ENCODE results near the gene EHBP1L1.

The EHBP1L1 gene

GRCh38 chr11:65577756-65578109 is 1.9 kb downstream of the EHBP1L1 start:
- DNase-seq: no peak

- no peak for DNase-seq
These were observed 2.3 kb downstream of the EHBP1L1 start for GRCh38 chr11:65578134-65578533.

- DNase-seq: no peak
These were observed 2.8 kb downstream of the EHBP1L1 start for GRCh38 chr11:65578667-65579066.

GRCh38 chr11:65579291-65579690 is 3.4 kb downstream of the EHBP1L1 start:
- DNase-seq: no peak

- no peak for DNase-seq
These were observed 4.3 kb downstream of the EHBP1L1 start for GRCh38 chr11:65580031-65580692.

GRCh38 chr11:65580756-65581155 is 4.9 kb downstream of the EHBP1L1 start:
- no peak for DNase-seq

GRCh38 chr11:65581928-65582327 is 6.1 kb downstream of the EHBP1L1 start:
- DNase-seq: no peak

- no peak for DNase-seq
These were observed 7.7 kb downstream of the EHBP1L1 start for GRCh38 chr11:65583589-65583988.

GRCh38 chr11:65584106-65584505 is 8.3 kb downstream of the EHBP1L1 start:
- no peak for DNase-seq

- no peak for DNase-seq
These were observed 8.9 kb downstream of the EHBP1L1 start for GRCh38 chr11:65584723-65585171.

- peak in 1 of 3 experiments; percentile 16 for DNase-seq
These were observed 9.8 kb downstream of the EHBP1L1 start for GRCh38 chr11:65585396-65586246.

- no peak for DNase-seq
These were observed 10.4 kb downstream of the EHBP1L1 start for GRCh38 chr11:65586247-65586630.

- no peak for DNase-seq
These were observed 10.8 kb downstream of the EHBP1L1 start for GRCh38 chr11:65586676-65587075.

GRCh38 chr11:65588199-65589054 is 12.6 kb downstream of the EHBP1L1 start:
- DNase-seq: peak in 1 of 3 experiments; percentile 25

GRCh38 chr11:65589444-65590239 is 13.8 kb downstream of the EHBP1L1 start:
- no peak for DNase-seq

- peak; percentile 17 to 51 (median 23) for DNase-seq
These were observed 14.4 kb downstream of the EHBP1L1 start for GRCh38 chr11:65590240-65590738.

- no peak for DNase-seq
These were observed 16.3 kb downstream of the EHBP1L1 start for GRCh38 chr11:65591939-65592857.

GRCh38 chr11:65592858-65593517 is 17.1 kb downstream of the EHBP1L1 start:
- DNase-seq: peak in 1 of 3 experiments; percentile 47

GRCh38 chr11:65593518-65594414 is 17.9 kb downstream of the EHBP1L1 start:
- DNase-seq: peak in 1 of 3 experiments; percentile 26

All from NCI-H1417 (cell line).